ENCODE data around the gene SCAP.

Gene SCAP

DNA sequence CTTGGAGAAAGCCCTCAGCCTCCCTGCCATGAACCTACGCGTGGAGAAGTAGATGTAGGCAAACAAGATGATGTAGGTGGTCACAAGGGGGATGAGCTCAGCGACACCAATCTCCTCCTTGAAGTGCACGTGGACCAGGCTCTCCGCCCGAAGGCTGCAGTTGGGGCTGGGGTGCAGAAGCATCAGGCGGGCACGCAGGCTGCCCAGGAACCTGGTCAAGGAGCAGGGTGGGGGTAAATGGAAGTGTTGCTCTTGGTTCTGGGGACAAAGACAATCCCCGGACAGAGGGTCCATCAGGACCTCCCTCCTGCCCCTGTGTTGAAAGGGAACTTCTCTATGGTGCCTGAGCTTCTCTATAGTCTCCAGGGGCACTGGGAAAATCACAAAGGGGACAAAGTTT lies 49.8 kb downstream of the SCAP start:
- H3K4me1 ChIP-seq (ENCODE audit: insufficient read depth, poor library complexity, severe bottlenecking), result no peaks in the 10 kb centered on the region
- no peak overlapping the region for H3K27ac ChIP-seq (ENCODE audit: poor library complexity, severe bottlenecking)
- DNase-seq (ENCODE audit: low spot score) (no peak), ATAC-seq (ENCODE audit: low read depth) (no peak)
- H3K9me3 ChIP-seq (ENCODE audit: severe bottlenecking), result no peaks in the 10 kb centered on the region
- H3K36me3 ChIP-seq (ENCODE audit: low read depth), result peaks cover 11% of the 10 kb centered on the region; the same call in 1 of the 2 replicates
- no peak overlapping the region for H3K4me3 ChIP-seq (ENCODE audit: severe bottlenecking)
- TF ChIP-seq, protein P1, sequence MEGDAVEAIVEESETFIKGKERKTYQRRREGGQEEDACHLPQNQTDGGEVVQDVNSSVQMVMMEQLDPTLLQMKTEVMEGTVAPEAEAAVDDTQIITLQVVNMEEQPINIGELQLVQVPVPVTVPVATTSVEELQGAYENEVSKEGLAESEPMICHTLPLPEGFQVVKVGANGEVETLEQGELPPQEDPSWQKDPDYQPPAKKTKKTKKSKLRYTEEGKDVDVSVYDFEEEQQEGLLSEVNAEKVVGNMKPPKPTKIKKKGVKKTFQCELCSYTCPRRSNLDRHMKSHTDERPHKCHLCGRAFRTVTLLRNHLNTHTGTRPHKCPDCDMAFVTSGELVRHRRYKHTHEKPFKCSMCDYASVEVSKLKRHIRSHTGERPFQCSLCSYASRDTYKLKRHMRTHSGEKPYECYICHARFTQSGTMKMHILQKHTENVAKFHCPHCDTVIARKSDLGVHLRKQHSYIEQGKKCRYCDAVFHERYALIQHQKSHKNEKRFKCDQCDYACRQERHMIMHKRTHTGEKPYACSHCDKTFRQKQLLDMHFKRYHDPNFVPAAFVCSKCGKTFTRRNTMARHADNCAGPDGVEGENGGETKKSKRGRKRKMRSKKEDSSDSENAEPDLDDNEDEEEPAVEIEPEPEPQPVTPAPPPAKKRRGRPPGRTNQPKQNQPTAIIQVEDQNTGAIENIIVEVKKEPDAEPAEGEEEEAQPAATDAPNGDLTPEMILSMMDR (IDR thresholded peaks at IDR 0.05; ENCODE audit: poor library complexity, severe bottlenecking), result no peak
- no peaks in the 10 kb centered on the region for H3K27me3 ChIP-seq (ENCODE audit: insufficient read depth, poor library complexity, severe bottlenecking)

DNA sequence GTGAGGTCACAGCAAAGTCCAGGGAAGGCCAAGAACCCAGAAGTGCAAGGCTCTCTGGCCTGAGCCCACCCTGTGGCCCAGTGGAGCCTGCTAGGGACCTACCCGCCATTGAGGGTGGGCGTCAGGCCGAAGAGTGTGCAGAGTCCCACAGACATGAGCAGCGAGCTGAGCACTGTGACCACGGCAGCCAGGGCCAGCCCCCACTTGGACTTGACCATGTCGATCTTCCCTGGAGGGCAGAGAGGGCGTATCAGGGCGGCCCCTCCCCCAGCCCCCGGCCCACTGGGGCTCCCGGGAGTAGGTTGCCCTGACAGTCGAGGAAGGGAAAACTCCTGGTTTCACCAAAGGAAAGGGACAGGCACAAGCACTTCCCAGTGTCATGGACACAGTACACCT lies 50.4 kb downstream of the SCAP start:
- no peaks in the 10 kb centered on the region for H3K4me1 ChIP-seq (ENCODE audit: insufficient read depth, poor library complexity, severe bottlenecking)
- H3K36me3 ChIP-seq (ENCODE audit: low read depth), result peaks cover 15% of the 10 kb centered on the region
- no peak overlapping the region for H3K4me3 ChIP-seq (ENCODE audit: severe bottlenecking)
- no peak for DNase-seq (ENCODE audit: low spot score)
- no peak for ATAC-seq (ENCODE audit: low read depth)
- TF ChIP-seq, protein P1 (IDR thresholded peaks at IDR 0.05; ENCODE audit: poor library complexity, severe bottlenecking), result no peak
- H3K27me3 ChIP-seq (ENCODE audit: insufficient read depth, poor library complexity, severe bottlenecking), result no peaks in the 10 kb centered on the region
- no peak overlapping the region for H3K27ac ChIP-seq (ENCODE audit: poor library complexity, severe bottlenecking)
- H3K9me3 ChIP-seq (ENCODE audit: severe bottlenecking), result no peaks in the 10 kb centered on the region

DNA sequence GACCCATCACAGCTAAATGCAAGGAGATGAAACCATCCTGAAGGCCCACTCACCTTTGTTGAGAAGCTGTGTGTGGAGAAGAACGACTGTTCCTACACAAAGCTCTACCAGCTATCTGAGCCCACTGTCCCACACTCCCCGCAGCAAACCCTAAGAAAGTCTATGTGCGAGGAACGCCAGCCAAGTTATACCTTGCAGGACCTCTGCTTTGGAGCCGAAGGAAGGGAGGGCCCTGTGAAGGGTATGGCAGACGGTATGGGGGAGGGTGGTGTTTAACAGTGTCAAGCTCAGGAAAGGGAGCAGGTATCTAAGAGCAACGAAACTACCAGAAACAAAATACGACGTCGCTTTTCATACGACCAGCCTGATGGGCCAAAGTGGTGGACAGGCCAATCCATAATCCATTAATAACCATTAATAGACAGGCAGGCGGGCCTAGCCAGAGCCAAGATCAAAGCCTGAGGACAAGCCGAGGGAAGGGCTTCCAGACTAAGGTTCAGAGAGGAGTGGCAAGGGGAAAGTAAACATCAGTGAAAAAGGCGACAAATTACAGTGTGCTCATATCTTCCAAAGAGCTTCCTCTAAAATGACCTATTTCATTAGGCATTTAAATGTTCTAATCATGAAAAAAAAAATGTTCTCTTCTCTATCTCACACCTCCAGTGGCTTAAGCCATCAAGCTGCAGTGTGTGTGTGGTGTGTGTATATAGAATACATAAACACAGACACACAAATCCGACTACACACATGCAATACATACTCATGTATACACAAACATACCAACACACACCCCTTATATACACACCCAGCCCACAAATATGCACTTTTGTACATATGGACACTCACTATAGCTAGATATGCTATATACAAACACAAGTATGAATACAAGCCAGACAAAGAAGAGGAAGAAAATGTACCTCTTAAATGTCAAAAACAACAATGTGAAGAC lies 51.0 kb downstream of the SCAP start:
- peaks cover 21% of the 10 kb centered on the region for H3K36me3 ChIP-seq (ENCODE audit: low read depth)
- ATAC-seq (ENCODE audit: low read depth) (no peak), DNase-seq (ENCODE audit: low spot score) (no peak)
- H3K9me3 ChIP-seq (ENCODE audit: severe bottlenecking), result no peaks in the 10 kb centered on the region
- TF ChIP-seq, protein P1 (IDR thresholded peaks at IDR 0.05; ENCODE audit: poor library complexity, severe bottlenecking), result no peak
- H3K27ac ChIP-seq (ENCODE audit: poor library complexity, severe bottlenecking), result no peak overlapping the region
- no peaks in the 10 kb centered on the region for H3K4me1 ChIP-seq (ENCODE audit: insufficient read depth, poor library complexity, severe bottlenecking)
- no peak overlapping the region for H3K4me3 ChIP-seq (ENCODE audit: severe bottlenecking)
- H3K27me3 ChIP-seq (ENCODE audit: insufficient read depth, poor library complexity, severe bottlenecking), result no peaks in the 10 kb centered on the region

DNA sequence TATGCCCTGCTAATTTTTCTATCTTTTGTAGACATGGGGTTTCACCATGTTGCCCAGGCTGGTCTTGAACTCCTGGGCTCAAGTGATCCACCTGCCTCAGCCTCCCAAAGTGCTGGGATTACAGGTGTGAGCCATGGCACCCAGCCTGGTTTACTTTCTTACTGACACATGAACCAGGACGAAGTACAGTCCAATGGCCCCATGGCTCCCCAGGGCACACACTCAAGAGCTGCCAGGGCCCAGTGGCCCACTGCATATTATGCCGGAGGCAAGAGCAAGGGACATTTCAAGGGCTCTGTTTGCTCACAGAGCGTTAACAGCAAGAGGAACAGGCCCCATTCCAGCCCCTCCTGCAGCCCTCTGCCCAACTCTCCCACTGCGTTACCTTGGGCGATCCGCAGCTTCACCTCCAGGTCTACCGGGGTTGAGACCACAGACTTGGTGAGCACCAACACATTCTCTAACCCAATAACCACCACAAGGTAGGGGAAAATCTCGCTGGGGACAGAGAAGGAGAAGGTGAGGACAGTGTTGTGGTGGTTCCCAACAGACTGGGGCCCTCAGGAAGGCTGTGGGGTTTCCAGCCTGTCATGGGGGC lies 52.1 kb downstream of the SCAP start:
- Histone ChIP-seq H3K27ac (ENCODE audit: poor library complexity, severe bottlenecking) (no peak overlapping the region), H3K9me3 (ENCODE audit: severe bottlenecking) (no peaks in the 10 kb centered on the region), H3K4me3 (ENCODE audit: severe bottlenecking) (no peak overlapping the region), H3K36me3 (ENCODE audit: low read depth) (peaks cover 21% of the 10 kb centered on the region), H3K4me1 (ENCODE audit: insufficient read depth, poor library complexity, severe bottlenecking) (no peaks in the 10 kb centered on the region), H3K27me3 (ENCODE audit: insufficient read depth, poor library complexity, severe bottlenecking) (no peaks in the 10 kb centered on the region)
- TF ChIP-seq, protein P1 (IDR thresholded peaks at IDR 0.05; ENCODE audit: poor library complexity, severe bottlenecking), result no peak
- DNase-seq (ENCODE audit: low spot score), result no peak
- no peak for ATAC-seq (ENCODE audit: low read depth)
